Measurements from ENCODE around the gene OR51G2.
A peak's percentile ranks its signal among the peaks of the same experiment; 100 is the strongest.
"Not testable (repeated sequence)": the region's sequence is repeated elsewhere in the genome, so short reads cannot be mapped to it uniquely, and the experiment has no call there.

OR51G2 gene

GRCh38 chr11:4919250-4919649 is at the start of gene OR51G2:
OR51G2 (minus strand) TSS chr11:4919350; CDS start chr11:4915663, 3,687 bp downstream.
- DNase-seq, result no peak

GRCh38 chr11:4962816-4963215 is 43.7 kb upstream of the OR51G2 start:
- DNase-seq, result no peak

GRCh38 chr11:4960877-4961276 is 41.7 kb upstream of the OR51G2 start:
- DNase-seq, result no peak

GRCh38 chr11:4957396-4957795 is 38.2 kb upstream of the OR51G2 start:
- DNase-seq, result no peak

GRCh38 chr11:4955613-4956012 is 36.5 kb upstream of the OR51G2 start, which contains the start of gene OR51A2:
OR51A2 (minus strand) TSS chr11:4955713; CDS start chr11:4955713, 0 bp downstream.
- not testable (repeated sequence) for DNase-seq

GRCh38 chr11:4947505-4947904 is 28.4 kb upstream of the OR51G2 start, which contains the start of gene OR51A4:
OR51A4 (minus strand) TSS chr11:4947605; CDS start chr11:4947100, 505 bp downstream.
- no peak for DNase-seq

- DNase-seq, result no peak
These were observed 17.6 kb upstream of the OR51G2 start for GRCh38 chr11:4936745-4937144.

GRCh38 chr11:4932751-4933150 is 13.6 kb upstream of the OR51G2 start:
- no peak for DNase-seq

GRCh38 chr11:4926608-4927007 is 7.5 kb upstream of the OR51G2 start:
- no peak for DNase-seq

- DNase-seq, result no peak
These were observed 5.1 kb upstream of the OR51G2 start, which contains the start of gene OR51G1 for GRCh38 chr11:4924239-4924638. OR51G1 (minus strand) TSS chr11:4924339; CDS start chr11:4924339, 0 bp downstream.

- peak; percentile 1 for DNase-seq
These were observed 3.2 kb upstream of the OR51G2 start for GRCh38 chr11:4922304-4922703.

GRCh38 chr11:4921796-4922195 is 2.6 kb upstream of the OR51G2 start:
- DNase-seq, result no peak

- no peak for DNase-seq
These were observed 2.6 kb downstream of the OR51G2 start for GRCh38 chr11:4916581-4916980.

GRCh38 chr11:4903484-4903883 is 15.7 kb downstream of the OR51G2 start, which contains the start of gene OR51A7:
OR51A7 (plus strand) TSS chr11:4903783; CDS start chr11:4907370, 3,587 bp downstream.
- DNase-seq, result no peak

- peak; percentile 57 for DNase-seq
These were observed 27.0 kb downstream of the OR51G2 start for GRCh38 chr11:4891996-4892640.

- peak; percentile 4 for DNase-seq
These were observed 28.9 kb downstream of the OR51G2 start for GRCh38 chr11:4890279-4890678.

GRCh38 chr11:4887591-4887990 is 31.6 kb downstream of the OR51G2 start:
- DNase-seq, result no peak

- no peak for DNase-seq
These were observed 33.0 kb downstream of the OR51G2 start for GRCh38 chr11:4886186-4886585.

- no peak for DNase-seq
These were observed 34.8 kb downstream of the OR51G2 start for GRCh38 chr11:4884361-4884760.

GRCh38 chr11:4882543-4882942 is 36.6 kb downstream of the OR51G2 start:
- DNase-seq, result no peak

GRCh38 chr11:4881860-4882500 is 37.2 kb downstream of the OR51G2 start, which contains the start of gene OR51T1:
OR51T1 (plus strand) TSS chr11:4881900; CDS start chr11:4881900, 0 bp downstream.
- no peak for DNase-seq

- DNase-seq, result no peak
These were observed 38.0 kb downstream of the OR51G2 start for GRCh38 chr11:4881188-4881587.

- no peak for DNase-seq
These were observed 53.3 kb downstream of the OR51G2 start for GRCh38 chr11:4865855-4866254.

GRCh38 chr11:4863876-4864275 is 55.3 kb downstream of the OR51G2 start:
- no peak for DNase-seq

Data from hematopoietic multipotent progenitor cell treated with erythropoietin and hydrocortisone succinate and interleukin-3 and kit ligand, for 6 days (in vitro differentiated cells).